ENCODE data around the gene RNF186.
A peak's percentile ranks its signal among the peaks of the same experiment; 100 is the strongest.

Gene RNF186

DNA sequence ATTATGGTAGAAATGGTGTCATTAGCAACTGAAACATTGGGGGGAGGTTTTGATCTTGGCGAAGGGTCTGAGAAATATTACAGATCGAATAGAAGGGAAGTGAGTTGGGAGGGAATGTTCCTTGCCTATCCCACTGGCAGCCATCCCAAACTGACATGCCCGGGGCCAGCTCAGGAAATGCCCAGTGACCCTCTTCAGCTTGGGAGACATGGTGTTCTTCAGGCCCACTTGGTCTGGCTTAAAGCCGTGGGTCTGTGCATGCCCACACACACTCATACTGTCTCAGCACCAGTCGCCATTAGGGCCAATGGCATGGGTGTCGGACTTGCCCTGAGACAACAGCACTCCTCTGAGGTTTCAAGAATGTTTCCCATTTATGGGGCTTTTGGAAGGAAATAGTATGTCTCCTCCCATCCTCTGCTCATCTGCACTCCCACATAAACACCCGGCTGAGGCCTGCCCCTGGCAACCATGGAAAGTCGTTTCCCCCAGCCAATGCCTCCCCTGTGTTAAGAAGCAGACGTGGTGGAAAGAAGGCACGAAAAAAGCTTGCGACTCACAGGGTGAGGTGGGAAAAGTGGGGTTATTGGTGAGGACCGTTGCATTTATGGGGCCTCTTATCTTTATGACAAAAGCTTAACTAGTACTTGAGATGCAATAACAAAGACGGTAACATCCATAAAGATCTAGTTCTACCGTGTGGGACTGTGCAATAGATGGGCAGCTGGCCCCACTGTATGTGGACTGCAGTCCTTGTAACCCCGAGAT, 2.0 kb downstream of the RNF186 start:
- peak overlapping the region; percentile 50 for H3K4me2 ChIP-seq
- peaks cover 32% of the 10 kb centered on the region for H3K4me1 ChIP-seq
- no peak for TF ChIP-seq Cebpa-rat (IDR thresholded peaks at IDR 0.05)
- H3K36me3 ChIP-seq = no peaks in the 10 kb centered on the region
- H3K9me3 ChIP-seq = no peaks in the 10 kb centered on the region
- no peaks in the 10 kb centered on the region for H3K27me3 ChIP-seq
- no peak overlapping the region for H3K27ac ChIP-seq
- no peak overlapping the region for H3K4me3 ChIP-seq
- H3K9ac ChIP-seq = no peak overlapping the region
- no peaks in the 10 kb centered on the region for H4K20me1 ChIP-seq

DNA sequence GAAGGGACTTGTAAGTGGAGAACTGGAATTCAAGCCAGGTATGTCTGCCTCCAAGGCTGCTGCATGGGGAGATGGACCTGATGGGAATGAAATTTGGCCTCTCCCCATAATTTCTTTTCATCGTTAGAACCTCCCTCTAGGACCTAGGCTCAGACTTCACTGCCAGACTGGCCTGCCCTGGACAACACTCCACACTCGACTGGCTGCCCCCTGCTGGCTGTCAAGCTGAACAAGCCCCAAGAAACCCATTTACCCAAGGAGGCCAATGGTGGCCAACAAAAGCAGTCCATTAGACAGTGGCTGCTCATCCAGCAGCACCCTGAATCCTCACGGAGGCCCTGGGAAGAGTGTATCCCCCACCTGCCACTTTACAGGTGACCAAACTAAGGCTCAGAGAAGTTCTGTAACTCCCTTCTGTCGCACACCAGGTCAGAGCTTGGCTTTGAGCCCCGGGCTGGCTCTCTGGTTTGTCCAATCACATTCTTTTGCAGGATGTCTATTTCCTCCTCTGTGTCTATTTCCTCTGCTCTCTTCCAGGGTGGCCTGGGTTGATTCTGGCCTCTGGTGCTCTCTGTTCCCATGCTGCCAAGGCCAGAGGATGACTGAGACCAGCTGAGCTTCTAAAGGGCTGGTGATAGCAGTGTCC, 3.8 kb downstream of the RNF186 start:
- H3K9ac ChIP-seq = no peak overlapping the region
- H3K4me3 ChIP-seq = no peak overlapping the region
- no peaks in the 10 kb centered on the region for H3K27me3 ChIP-seq

DNA sequence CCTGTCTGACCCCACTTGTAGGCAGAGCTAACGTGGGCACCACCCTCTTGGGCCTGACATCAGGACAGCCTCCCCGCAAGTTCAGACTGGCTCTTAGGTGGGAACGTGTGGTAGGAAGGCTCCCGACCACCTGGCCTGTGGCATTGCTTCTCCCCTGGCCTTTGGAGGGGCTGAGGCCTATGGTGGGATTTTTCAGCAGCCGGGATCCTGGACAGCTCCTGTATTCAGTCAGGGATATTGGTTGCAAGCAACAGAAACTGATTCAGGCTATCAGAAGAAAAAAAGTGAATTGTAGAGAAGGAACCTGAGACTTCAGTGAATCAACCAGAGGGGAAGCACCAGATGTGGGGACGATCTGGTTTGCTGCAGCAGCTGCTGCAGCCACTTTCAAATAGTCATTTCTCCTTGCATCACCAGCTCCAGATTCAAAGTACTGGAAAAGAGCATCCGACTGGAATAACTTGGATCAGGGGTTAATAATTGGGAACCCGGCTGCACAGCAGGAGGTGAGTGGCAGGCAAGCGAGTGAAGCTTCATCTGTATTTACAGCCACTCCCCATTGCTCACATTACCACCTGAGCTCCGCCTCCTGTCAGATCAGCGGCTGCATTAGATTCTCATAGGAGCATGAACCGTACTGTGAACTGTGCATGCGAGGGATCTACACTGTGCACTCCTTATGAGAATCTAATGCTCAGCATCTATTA, 5.9 kb downstream of the RNF186 start:
- Histone ChIP-seq H3K27me3 (no peaks in the 10 kb centered on the region), H3K4me3 (no peak overlapping the region), H3K9me3 (no peaks in the 10 kb centered on the region), H3K36me3 (no peaks in the 10 kb centered on the region), H3K9ac (no peak overlapping the region), H4K20me1 (no peaks in the 10 kb centered on the region), H3K4me1 (peaks cover 11% of the 10 kb centered on the region), H3K27ac (no peak overlapping the region), H3K4me2 (no peak overlapping the region)
- TF ChIP-seq Cebpa-rat (IDR thresholded peaks at IDR 0.05) = no peak

More for the DNA sequence above, 3.8 kb downstream of the RNF186 start:
- H3K4me2 ChIP-seq = no peak overlapping the region
- H4K20me1 ChIP-seq = no peaks in the 10 kb centered on the region
- H3K36me3 ChIP-seq = no peaks in the 10 kb centered on the region
- no peak overlapping the region for H3K27ac ChIP-seq
- TF ChIP-seq Cebpa-rat (IDR thresholded peaks at IDR 0.05) = no peak
- H3K4me1 ChIP-seq = peaks cover 32% of the 10 kb centered on the region
- no peaks in the 10 kb centered on the region for H3K9me3 ChIP-seq

DNA sequence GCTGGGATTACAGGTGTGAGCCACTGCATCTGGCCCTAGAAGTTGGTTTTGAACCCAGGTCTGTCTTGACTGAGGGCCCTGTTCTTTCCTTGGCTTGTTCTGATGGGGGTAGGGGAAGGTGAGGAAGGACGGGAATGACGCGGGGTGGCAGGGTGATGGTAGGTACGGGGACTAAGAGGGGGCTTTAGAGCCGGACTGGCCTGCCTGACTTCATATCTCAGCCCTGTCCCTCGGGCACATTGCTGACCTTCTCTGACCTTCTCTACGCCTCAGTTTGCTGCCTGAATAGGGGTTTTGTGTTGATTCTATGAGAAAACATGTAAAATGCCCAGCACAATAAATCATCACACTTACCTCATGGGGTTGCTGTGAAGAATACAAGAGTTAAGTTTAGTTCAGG, 6.7 kb downstream of the RNF186 start:
- H4K20me1 ChIP-seq = no peaks in the 10 kb centered on the region
- H3K9me3 ChIP-seq = no peaks in the 10 kb centered on the region
- H3K4me1 ChIP-seq = peaks cover 3% of the 10 kb centered on the region
- H3K36me3 ChIP-seq = no peaks in the 10 kb centered on the region
- H3K27me3 ChIP-seq = no peaks in the 10 kb centered on the region
- no peak overlapping the region for H3K27ac ChIP-seq
- no peak for TF ChIP-seq Cebpa-rat (IDR thresholded peaks at IDR 0.05)
- no peak overlapping the region for H3K9ac ChIP-seq
- no peak overlapping the region for H3K4me3 ChIP-seq
- no peak overlapping the region for H3K4me2 ChIP-seq

DNA sequence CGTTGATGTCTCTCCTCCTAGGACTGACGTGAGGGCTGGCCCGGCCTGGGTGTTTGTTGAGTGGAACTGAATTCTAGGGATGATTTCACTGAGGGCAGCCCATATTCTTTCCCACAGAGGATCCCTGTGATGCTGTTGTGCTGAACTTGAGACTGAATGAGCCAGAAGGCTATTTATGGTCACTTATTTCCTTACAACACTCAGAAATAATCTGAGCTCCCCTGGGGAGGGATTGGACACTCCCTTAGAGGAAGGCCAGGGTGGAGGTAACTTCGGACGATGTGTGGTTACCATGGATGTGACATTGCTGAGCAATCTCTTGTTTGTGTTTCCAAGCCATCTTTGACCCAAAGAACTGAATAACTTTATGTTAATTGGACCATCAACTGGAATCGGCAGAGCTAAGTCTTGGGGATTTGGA, 10.2 kb downstream of the RNF186 start:
- Histone ChIP-seq H3K4me2 (no peak overlapping the region), H3K9me3 (no peaks in the 10 kb centered on the region), H3K27me3 (no peaks in the 10 kb centered on the region), H3K27ac (no peak overlapping the region), H3K4me1 (peaks cover 13% of the 10 kb centered on the region), H4K20me1 (no peaks in the 10 kb centered on the region), H3K36me3 (no peaks in the 10 kb centered on the region), H3K9ac (no peak overlapping the region), H3K4me3 (no peak overlapping the region)
- TF ChIP-seq Cebpa-rat (IDR thresholded peaks at IDR 0.05) = no peak

DNA sequence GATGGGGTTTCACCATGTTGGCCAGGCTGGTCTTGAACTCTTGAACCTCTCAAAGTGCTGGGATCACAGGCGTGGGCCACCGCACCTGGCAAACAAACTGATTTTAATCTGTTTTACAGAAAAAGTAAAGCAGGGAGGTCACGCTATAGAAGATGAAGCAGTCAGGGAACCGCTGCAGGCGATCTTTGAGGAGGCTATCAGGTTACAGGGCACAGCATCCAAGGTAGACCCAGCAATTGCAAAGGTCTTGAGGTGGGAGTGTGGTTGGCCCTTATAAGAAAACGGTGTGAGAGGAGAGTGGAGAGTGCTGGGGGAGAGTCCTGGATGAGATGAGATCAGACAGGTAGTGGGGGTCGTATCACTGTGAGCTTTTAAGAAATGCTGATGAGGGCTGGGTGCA, 12.8 kb downstream of the RNF186 start:
- Histone ChIP-seq H3K27me3 (no peaks in the 10 kb centered on the region), H4K20me1 (no peaks in the 10 kb centered on the region), H3K4me3 (no peak overlapping the region), H3K4me1 (peaks cover 30% of the 10 kb centered on the region), H3K4me2 (no peak overlapping the region), H3K9me3 (no peaks in the 10 kb centered on the region), H3K27ac (no peak overlapping the region), H3K9ac (no peak overlapping the region), H3K36me3 (no peaks in the 10 kb centered on the region; the same call in 1 of the 2 replicates)
- TF ChIP-seq Cebpa-rat (IDR thresholded peaks at IDR 0.05) = no peak

DNA sequence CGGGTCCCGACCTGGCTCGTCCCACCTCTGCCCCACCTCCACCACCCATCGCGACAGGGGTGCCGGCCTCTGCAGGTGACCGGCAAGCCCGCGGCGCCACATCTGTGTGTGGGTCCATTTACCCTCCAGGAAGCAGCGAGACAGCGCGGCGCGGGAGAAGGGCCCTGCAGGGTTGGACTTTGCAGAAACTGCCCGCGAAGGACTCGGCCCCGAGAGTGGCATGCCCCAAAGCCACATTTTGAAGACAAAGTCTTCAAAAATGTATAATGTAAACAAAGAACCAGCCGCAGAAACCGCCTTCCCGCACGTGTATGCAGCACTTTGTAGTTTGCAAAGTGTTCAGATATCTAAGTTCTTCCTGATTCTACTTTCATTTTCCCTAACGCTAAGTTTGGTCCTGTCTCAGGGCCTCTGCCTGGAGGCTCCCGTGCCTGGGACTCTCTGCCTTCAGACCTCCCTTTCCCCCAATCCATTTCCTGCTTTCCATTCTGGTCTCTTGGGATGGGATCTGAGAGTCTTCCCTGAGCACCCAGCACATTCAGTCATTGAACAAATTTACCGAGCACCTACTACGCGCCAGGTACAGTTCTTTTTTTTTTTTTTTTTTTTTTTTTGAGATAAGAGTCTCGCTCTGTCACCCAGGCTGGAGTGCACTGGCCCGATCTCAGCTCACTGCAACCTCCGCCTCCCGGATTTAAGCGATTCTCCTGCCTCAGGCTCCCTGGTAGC, 14.8 kb downstream of the RNF186 start:
- H3K36me3 ChIP-seq = peaks cover 8% of the 10 kb centered on the region; the same call in 1 of the 2 replicates
- peak overlapping the region; percentile 73 for H3K4me3 ChIP-seq
- H3K27ac ChIP-seq = peak overlapping the region; percentile 93
- H3K27me3 ChIP-seq = no peaks in the 10 kb centered on the region
- H3K9ac ChIP-seq = peak overlapping the region; percentile 86
- H4K20me1 ChIP-seq = no peaks in the 10 kb centered on the region
- peak overlapping the region; percentile 88 for H3K4me2 ChIP-seq
- peaks cover 30% of the 10 kb centered on the region for H3K4me1 ChIP-seq
- no peaks in the 10 kb centered on the region for H3K9me3 ChIP-seq
- no peak for TF ChIP-seq Cebpa-rat (IDR thresholded peaks at IDR 0.05)

DNA sequence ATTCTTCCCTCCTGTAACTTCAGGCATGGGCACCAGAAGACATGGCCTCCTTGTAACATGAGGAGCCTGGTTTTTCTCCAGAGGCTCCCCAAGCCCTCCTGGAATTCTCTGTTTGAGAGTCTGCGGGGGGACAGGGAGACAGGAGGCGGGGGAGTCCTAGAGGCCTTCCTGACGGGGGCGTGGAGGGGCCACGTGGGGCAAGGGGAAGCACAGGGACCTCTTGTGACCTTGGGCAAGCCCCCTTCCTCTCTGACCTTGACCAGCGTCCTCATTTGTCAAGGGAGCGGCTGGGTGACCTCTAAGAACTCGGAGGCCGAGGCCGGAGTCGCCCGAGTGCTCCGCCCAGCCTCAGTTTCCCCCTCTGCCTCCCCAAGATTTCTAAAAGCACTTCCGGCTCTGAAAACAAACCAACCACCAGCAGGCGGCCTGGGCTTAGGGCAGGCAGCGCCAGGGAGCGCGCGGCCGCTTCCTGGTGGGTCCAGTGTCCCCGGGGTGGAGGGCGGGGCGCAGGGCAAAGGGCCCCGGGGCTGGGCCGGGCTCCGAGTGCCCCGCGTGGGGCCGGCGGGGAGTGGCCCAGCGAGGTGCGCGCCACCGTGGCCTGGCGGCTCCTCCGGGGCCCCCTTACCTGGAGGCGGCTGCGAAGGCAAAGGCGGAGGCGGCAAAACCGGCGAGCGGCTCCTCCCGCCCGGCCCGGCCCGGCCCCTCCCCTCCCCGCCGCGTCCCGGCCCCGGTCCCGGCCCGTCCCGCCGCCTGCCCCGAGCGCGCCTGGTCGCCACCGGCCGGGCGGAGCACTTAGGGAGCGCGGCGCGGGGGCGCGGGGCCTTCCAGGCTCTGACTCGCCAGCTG, 15.6 kb downstream of the RNF186 start, which contains the start of gene TMCO4:
TSS of gene TMCO4 (minus strand) at position 687 of the 846 bp plus-strand sequence. CDS start 19,158 bp downstream, outside the sequence.
- H3K4me2 ChIP-seq = peak within 1 kb of the TSS; percentile 88
- no peaks in the 10 kb centered on the region for H3K27me3 ChIP-seq
- H3K27ac ChIP-seq = peak within 1 kb of the TSS; percentile 93
- H3K9me3 ChIP-seq = no peaks in the 10 kb centered on the region
- H3K36me3 ChIP-seq = peaks cover 8% of the 10 kb centered on the region; the same call in 1 of the 2 replicates
- peak within 1 kb of the TSS; percentile 86 for H3K9ac ChIP-seq
- peak within 1 kb of the TSS; percentile 73 for H3K4me3 ChIP-seq
- no peaks in the 10 kb centered on the region for H4K20me1 ChIP-seq
- TF ChIP-seq Cebpa-rat (IDR thresholded peaks at IDR 0.05) = no peak
- peaks cover 30% of the 10 kb centered on the region for H3K4me1 ChIP-seq
